Measurements from ENCODE around the gene GNAL.
"Not testable (repeated sequence)": the region's sequence is repeated elsewhere in the genome, so short reads cannot be mapped to it uniquely, and the experiment has no call there.

GNAL gene

DNA sequence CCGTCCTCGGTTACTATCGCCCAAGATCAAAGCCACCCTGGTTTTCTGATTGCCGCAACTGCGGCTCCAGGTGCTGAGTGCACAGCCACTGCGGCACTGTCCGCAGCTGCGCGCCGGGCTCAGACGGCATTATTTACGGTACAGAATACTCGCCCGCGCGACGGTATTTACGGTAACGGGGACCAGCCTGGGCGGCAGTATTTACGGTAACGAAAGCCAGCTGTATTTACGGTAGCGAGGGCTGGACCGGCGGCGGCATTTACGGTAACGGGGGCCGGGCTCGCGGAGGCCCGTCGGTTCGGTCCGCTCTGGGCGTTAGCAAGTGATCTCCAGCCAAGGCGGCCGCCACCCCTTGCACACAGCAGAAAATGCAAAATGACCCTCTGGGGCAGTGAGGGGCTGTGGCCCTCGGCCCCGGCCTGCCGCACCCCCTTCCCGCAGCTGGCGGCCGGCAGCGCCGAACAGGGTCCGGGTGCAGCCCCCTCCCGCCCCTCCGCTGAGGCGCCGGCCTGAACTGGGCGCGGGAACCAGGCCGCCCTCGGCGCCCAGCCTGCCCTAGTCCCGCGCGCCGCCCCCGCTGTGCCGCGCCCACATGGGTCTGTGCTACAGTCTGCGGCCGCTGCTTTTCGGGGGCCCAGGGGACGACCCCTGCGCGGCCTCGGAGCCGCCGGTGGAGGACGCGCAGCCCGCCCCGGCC lies at the start of gene GNAL:
Gene GNAL (plus strand): TSS at position 293 of the 697 bp plus-strand sequence. CDS start 300 bp downstream, at position 593.
- peak; percentile 68 for DNase-seq

DNA sequence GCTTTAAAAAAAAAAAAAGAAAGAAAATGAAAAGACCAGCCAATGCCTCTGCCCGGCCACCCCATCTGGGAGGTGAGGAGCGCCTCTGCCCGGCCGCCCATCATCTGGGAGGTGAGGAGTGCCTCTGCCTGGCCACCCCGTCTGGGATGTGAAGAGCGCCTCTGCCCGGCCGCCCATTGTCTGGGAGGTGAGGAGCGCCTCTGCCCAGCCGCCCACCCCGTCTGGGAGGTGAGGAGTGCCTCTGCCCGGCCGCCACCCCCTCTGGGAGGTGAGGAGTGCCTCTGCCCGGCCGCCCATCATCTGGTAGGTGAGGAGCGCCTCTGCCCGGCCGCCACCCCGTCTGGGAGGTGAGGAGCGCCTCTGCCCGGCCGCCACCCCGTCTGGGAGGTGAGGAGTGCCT lies 41.8 kb upstream of the GNAL start:
- not testable (repeated sequence) for DNase-seq

- not testable (repeated sequence) for DNase-seq
Observed at GRCh38 chr18:11647804-11648203, 41.3 kb upstream of the GNAL start.

DNA sequence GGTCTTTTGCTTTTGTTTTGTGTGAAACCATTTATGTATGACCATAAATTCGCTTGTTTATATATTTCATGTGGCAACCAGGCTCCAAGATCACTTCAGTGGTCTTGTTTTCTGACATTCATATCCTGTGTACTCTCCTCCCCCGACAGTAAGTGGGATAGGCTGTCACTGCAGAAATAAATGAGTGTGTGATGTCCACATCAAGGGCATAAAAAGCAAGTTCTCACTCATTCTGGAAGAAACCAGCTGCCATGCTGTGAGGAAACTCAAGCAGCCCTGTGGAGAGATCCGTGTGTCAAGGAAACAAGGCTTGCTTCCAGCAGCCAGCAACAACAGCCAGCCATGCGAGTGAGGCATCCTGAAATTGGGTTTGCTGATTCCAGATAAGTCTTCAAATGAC lies 39.2 kb upstream of the GNAL start:
- no peak for DNase-seq

DNA sequence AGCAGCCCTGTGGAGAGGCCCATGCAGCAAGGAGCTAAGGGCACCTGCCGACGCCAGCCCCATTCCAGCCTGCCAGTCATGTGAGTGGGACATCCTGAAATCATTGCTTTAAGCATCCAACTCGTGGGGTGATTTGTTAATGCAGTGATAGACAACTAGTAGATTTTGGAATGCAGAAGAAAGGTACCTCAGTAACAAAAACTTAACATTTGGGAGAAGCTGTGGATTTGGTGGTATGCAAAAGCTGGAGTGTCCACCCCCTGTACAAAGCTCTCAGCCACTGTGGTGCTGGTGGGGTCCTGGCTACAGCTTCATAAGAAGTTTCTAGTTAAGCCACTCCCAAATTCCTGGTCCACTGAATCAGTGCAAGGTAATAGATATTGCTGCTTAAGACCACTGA lies 37.2 kb upstream of the GNAL start:
- no peak for DNase-seq

DNA sequence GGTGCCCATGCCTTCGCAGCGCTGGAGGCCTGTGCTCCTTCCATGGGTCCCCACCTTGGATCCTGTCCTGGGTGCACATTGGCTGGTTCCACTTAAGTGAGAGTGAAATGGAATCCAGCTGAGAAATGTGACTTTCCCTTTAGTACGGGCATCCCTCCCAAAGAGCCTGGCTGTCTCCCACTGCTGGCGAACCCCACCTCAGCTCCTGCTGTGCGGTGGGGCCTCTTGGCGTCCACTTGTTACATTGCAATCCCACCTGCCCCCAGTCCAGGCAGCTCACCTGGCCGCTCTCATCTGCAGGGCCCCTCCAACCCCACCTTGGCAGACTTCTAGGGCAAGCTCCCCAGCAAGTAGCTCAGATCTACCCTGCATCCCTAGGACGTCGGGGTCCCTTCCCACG lies 35.5 kb upstream of the GNAL start:
- no peak for DNase-seq

GRCh38 chr18:11654736-11655605 lies 34.1 kb upstream of the GNAL start:
- DNase-seq = peak; percentile 88

- DNase-seq = no peak
Observed at GRCh38 chr18:11655606-11655932, 33.5 kb upstream of the GNAL start.

GRCh38 chr18:11657152-11657551 lies 31.9 kb upstream of the GNAL start:
- no peak for DNase-seq

GRCh38 chr18:11657554-11657953 lies 31.5 kb upstream of the GNAL start:
- no peak for DNase-seq

GRCh38 chr18:11658019-11658418 lies 31.0 kb upstream of the GNAL start:
- no peak for DNase-seq

GRCh38 chr18:11658989-11659388 lies 30.1 kb upstream of the GNAL start:
- no peak for DNase-seq

GRCh38 chr18:11660691-11661090 lies 28.4 kb upstream of the GNAL start:
- no peak for DNase-seq

DNA sequence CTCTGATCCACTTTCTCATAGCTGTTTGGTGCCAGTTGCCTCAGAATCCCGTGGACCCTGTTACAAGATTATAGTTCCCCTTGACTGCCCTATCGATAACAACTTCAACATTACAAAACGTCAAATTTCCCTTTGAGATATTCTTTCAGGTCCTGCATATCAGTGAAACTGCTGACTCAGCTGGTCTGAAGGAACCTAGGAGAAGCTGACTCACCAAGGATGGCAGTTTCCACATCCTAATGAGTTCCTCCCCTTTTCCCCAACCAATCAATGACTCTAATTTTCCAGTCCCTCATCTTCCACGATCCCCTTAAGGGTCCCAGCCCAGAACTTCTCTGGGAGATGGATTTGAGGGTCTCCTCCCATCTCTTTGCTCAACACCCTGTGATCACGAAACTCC lies 27.6 kb upstream of the GNAL start:
- DNase-seq = no peak

DNA sequence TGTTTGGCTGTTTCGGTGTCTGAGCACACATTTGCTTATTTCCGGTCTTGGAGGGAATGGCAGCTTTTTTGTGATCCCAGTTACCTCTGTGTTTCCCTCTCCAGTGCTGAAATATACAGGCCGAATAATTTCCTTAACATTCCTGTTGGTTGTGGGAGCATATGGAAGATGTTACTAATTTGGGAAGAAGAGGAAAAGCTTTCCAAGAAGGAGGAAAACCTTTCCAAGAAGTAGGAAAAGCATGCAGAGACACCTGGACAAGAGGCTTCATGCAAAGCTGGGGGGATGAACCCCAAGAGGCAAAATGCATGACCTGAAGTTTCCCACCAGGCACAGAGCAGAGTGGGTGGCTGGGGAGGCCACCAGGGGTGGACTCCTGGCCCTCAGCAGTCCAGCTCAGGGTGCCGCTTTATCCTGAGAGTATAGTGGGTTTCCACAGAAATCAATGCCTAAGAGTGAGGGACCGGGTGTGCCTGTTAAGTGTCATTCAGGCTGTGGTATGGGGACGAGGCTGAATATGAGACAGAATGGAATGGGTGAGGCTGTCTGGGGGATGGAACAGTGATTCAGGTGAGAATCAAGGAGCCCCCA lies 25.5 kb upstream of the GNAL start:
- no peak for DNase-seq

DNA sequence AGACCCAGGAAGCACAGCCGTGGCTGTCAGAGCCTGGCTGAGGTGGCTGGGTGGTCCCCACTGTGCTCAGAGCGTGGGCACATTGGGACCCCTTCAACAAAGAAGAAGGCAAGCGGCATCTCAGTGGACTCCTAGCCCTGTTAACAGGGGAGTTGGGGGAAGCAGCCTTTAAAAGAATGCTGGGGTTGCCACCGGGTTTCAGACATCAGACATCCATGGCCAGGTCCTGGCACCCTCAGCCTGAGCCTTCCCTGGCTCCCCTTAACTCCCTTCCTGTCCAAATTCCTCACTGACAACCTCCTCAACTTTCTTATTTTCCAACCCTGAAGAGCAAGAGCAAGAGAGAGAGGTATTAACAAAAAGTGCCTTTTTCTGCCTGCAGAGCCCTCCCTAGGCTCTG lies 24.8 kb upstream of the GNAL start:
- no peak for DNase-seq

DNA sequence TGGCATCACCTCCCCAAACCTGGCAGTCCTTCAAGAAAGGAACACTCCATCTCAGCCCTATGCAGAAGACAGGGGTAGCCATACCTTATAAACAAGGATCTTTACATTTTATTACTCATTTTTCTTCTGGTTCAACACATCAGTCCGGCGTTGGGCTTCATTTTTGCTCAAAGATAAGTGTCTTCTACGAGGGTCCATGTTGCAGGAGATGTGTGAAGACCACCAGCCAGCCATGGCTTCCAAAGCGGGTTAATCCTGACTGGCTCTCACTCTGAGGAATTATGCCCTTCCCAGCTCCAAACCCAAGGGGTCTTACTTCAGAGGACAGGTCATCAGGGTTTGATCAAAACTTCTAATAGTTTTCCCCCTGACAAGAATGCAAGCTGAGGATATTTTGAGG lies 23.9 kb upstream of the GNAL start:
- DNase-seq = no peak

DNA sequence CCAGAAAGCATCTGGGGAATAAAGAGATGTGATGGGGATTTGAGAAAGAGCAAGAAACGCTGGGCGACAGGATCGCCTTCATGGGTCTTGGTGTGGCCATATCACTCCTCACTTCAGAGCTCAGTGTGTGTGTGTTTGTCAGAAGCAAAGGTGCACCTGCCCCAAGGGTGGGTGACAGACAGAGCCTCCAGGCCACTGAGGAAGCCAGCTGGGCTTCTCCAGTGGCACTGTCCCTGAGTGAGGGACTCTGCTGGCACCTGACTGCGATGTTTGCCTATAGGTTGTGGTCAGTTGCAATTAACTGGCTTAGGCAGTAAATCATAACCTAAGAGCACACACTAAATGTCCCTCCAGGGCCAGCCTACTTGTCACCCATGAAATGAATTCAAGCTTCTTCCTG lies 23.5 kb upstream of the GNAL start:
- DNase-seq = no peak

DNA sequence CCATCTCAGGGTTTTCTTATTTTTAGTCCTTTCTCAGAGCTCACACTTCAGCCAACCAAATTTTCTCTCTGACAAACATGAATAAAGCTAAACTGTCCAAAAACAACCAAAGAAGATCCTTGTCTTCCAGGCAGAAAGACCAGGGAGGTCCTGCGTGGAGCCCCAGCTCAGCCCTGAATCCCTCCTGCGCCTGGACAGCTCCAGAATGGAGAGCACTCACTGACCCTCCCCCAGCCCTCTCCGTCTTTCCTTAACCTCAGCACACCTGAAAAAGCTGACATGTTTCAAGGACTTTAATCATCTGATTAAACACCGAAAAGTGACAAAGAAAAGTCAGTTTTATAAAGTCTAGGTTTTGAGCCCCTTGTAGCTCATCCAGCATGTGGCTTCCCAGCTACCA lies 22.9 kb upstream of the GNAL start:
- DNase-seq = no peak

DNA sequence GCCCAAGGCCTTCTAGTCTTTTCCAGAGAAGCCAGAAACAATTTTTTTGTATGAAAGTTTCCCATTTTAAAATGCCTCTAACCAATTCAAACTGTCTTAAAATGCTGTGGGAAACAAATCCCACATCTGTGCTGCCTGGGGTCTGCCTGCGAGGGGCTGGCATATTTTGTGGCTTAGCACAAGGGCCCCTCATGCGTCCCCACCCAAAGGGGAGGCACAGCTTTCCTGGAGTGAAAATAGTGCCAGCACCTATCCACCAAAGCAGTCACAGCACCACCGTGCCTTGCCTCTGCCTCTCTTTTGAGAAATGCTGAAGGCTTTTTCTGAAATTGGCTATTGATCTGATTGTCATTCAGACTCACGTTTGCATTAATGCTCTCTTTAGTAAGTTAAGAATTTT lies 22.2 kb upstream of the GNAL start:
- no peak for DNase-seq

- no peak for DNase-seq
Observed at GRCh38 chr18:11667578-11667977, 21.5 kb upstream of the GNAL start.

GRCh38 chr18:11668441-11669169 lies 20.5 kb upstream of the GNAL start:
- no peak for DNase-seq

- DNase-seq = no peak
Observed at GRCh38 chr18:11669271-11669947, 19.7 kb upstream of the GNAL start.
